Spleen (tissue), 11 donors: ENCODE results near the gene EXTL2. TPM values are rescaled to one million over a fixed set of nuclear protein-coding genes. Genes with fewer than 3 reads are reported as not detected.
"Not testable (repeated sequence)": the region's sequence is repeated elsewhere in the genome, so short reads cannot be mapped to it uniquely, and the experiment has no call there.

ENCODE experiments used
- DNase-seq: peaks from one replicate; pipeline ENCODE4 v3.0.0-alpha.2; 2020
- H3K27ac ChIP-seq, 8 donors: fragments of 200-600 bp; sonication (generic) in 7 of 8; 1 replicate in 4 of 8; 2 replicates in 4 of 8; pipeline versions ENCODE4 v1.5.0 to v1.8.0; 2016 to 2021; ENCODE audit warnings: inconsistent platforms in 4 of 8, mild to moderate bottlenecking in 4 of 8, moderate library complexity in 1 of 8
- H3K27me3 ChIP-seq, 7 donors: fragments of 200-600 bp; sonication (generic) in 6 of 7; replicated peaks in 1 of 7; 1 replicate in 4 of 7; 2 replicates in 3 of 7; pipeline versions ENCODE4 v1.5.0 to v1.8.0; 2016 to 2021; ENCODE audit warnings: inconsistent platforms in 3 of 7, mild to moderate bottlenecking in 1 of 7
- H3K36me3 ChIP-seq, 6 donors: fragments of 200-600 bp; sonication (generic) in 5 of 6; 1 replicate in 4 of 6; 2 replicates in 2 of 6; pipeline versions ENCODE4 v1.5.0 to v1.8.0; 2016 to 2021; ENCODE audit warnings: inconsistent platforms in 2 of 6
- H3K4me1 ChIP-seq, 6 donors: fragments of 200-600 bp; sonication (generic) in 5 of 6; 1 replicate in 3 of 6; 2 replicates in 3 of 6; pipeline versions ENCODE4 v1.5.0 to v1.8.0; 2016 to 2021; ENCODE audit warnings: inconsistent platforms in 3 of 6
- H3K4me3 ChIP-seq, 8 donors: fragments of 200-600 bp; sonication (generic) in 7 of 8; 1 replicate in 4 of 8; 2 replicates in 4 of 8; pipeline versions ENCODE4 v1.5.0 to v1.8.0; 2016 to 2021; ENCODE audit warnings: inconsistent platforms in 4 of 8, mild to moderate bottlenecking in 4 of 8, moderate library complexity in 2 of 8
- H3K9me3 ChIP-seq, 8 donors: fragments of 200-600 bp; sonication (generic) in 7 of 8; 1 replicate in 4 of 8; 2 replicates in 4 of 8; pipeline versions ENCODE4 v1.5.0 to v1.8.0; 2016 to 2021; ENCODE audit warnings: inconsistent platforms in 4 of 8
- CTCF ChIP-seq, 11 experiments: fragments of 200-600 bp in 7 of 11; fragments of 450-650 bp in 4 of 11; sonication (generic) in 4 of 11; IDR thresholded peaks in 8 of 11; conservative IDR thresholded peaks in 3 of 11; 1 replicate in 7 of 11; 2 replicates in 4 of 11; pipeline versions ENCODE4 v1.4.0 to v1.8.0; 2016 to 2021; ENCODE audit warnings: antibody characterized with exemption in 11 of 11, inconsistent platforms in 4 of 11, mild to moderate bottlenecking in 1 of 11
- POLR2A ChIP-seq, 3 donors: fragments of 450-650 bp; IDR thresholded peaks; one replicate each; pipeline ENCODE4 v1.5.1; 2017; ENCODE audit warnings: antibody characterized with exemption in 3 of 3, mild to moderate bottlenecking in 1 of 3
- POLR2AphosphoS5 ChIP-seq, 3 donors: sonication (generic); formaldehyde crosslinking; IDR thresholded peaks; one replicate each; pipeline ENCODE4 v1.5.1; 2017; ENCODE audit warnings: antibody characterized with exemption in 3 of 3
- WGBS, 5 donors: extraction: QIAGEN DNeasy Blood & Tissue Kit in 3 of 5; methylation state at CpG; one replicate each; pipeline versions ENCODE4 v1.1.5 to v1.1.7; 2013 to 2018; 5-methylcytosine and 5-hydroxymethylcytosine counted together
- intact Hi-C: fragments of 100-400 bp; cut with DNase I; formaldehyde crosslinking; loops from one replicate; pipeline ENCODE4 v1.15.0; 2023; ENCODE audit warnings: low total_unique reads
- polyA plus RNA-seq, 3 donors: library from polyadenylated mRNA; stranded (reverse); fragments of 200-250 nt; gene quantifications; one replicate each; pipeline ENCODE4 v1.2.1, GENCODE V29; 2013
- total RNA-seq, 7 donors: library from RNA; depleted of rRNA in 3 of 7; stranded (reverse); fragments of >200 nt in 3 of 7; fragmentation: NEBNext Ultra II Directional in 4 of 7; extraction: Animal tissue kit (Norgen Biotek cat#: 25700) in 4 of 7; gene quantifications; one replicate each; pipeline versions ENCODE4 v1.1.0 to v1.2.1, GENCODE V29; 2016 to 2021
- donor health status: healthy with polysubstance abuse.
- donor health status: DM: no; HTN: no; CAD: no; lungs with moderate emphysema.
- donor health status: DM: no; HTN: no; CAD: no.
- donor health status: Bipolar disorder and iron deficiency.
- donor health status: healthy.
- donor health status: DM: no; HTN: no; CAD: no.
- donor health status: DM: yes; HTN: yes; CAD: no.

Gene EXTL2
- total and polyA plus RNA-seq, 10 donors = 5.0 to 14.1 (median 8.4) TPM

GRCh38 chr1:100851726-100852125 lies 42.9 kb downstream of the EXTL2 start:
- no peak for DNase-seq
- intact Hi-C loops = no loop called here
- Histone ChIP-seq H3K4me1 (peaks cover 0 to 4% (median 0%) of the 10 kb centered on the region in 6 donors), H3K36me3 (no peaks in the 10 kb centered on the region), H3K9me3 (no peaks in the 10 kb centered on the region), H3K4me3 (no peak overlapping the region), H3K27me3 (no peaks in the 10 kb centered on the region), H3K27ac (no peak overlapping the region)
- TF ChIP-seq CTCF (IDR thresholded peaks at IDR 0.05 in 8 of 11, conservative IDR thresholded peaks at IDR 0.05 in 3 of 11) (no peak), POLR2A (IDR thresholded peaks at IDR 0.05) (no peak), POLR2AphosphoS5 (IDR thresholded peaks at IDR 0.05) (no peak)
- 91 to 98% (median 95%) methylated on average over 5 of the region's 5 CpGs for WGBS, 5 donors

- peak overlapping the region in 2 of 8 donors; percentile 20 to 32 for H3K4me3 ChIP-seq
- peak overlapping the region in 7 of 8 donors; percentile 21 to 67 (median 58) for H3K27ac ChIP-seq
- no peak for TF ChIP-seq POLR2A (IDR thresholded peaks at IDR 0.05)
- no peak for TF ChIP-seq CTCF (IDR thresholded peaks at IDR 0.05 in 8 of 11, conservative IDR thresholded peaks at IDR 0.05 in 3 of 11)
- no peaks in the 10 kb centered on the region for H3K9me3 ChIP-seq
- DNase-seq = no peak
- WGBS, 5 donors = 10 to 28% (median 14%) methylated on average over 2 of the region's 2 CpGs
- intact Hi-C loops = no loop called here
- peaks cover 0 to 4% (median 0%) of the 10 kb centered on the region in 6 donors for H3K4me1 ChIP-seq
- H3K27me3 ChIP-seq = no peaks in the 10 kb centered on the region
- H3K36me3 ChIP-seq = no peaks in the 10 kb centered on the region
Measured at GRCh38 chr1:100847361-100848082, 47.1 kb downstream of the EXTL2 start.

GRCh38 chr1:100843160-100843559 lies 51.5 kb downstream of the EXTL2 start:
- H3K27ac ChIP-seq, DNase-seq, H3K27me3 ChIP-seq, H3K9me3 ChIP-seq, H3K4me3 ChIP-seq, intact Hi-C loops, H3K4me1 ChIP-seq, H3K36me3 ChIP-seq: not testable (repeated sequence)
- 96 to 100% (median 100%) methylated on average over 2 of the region's 2 CpGs for WGBS, 5 donors

DNA sequence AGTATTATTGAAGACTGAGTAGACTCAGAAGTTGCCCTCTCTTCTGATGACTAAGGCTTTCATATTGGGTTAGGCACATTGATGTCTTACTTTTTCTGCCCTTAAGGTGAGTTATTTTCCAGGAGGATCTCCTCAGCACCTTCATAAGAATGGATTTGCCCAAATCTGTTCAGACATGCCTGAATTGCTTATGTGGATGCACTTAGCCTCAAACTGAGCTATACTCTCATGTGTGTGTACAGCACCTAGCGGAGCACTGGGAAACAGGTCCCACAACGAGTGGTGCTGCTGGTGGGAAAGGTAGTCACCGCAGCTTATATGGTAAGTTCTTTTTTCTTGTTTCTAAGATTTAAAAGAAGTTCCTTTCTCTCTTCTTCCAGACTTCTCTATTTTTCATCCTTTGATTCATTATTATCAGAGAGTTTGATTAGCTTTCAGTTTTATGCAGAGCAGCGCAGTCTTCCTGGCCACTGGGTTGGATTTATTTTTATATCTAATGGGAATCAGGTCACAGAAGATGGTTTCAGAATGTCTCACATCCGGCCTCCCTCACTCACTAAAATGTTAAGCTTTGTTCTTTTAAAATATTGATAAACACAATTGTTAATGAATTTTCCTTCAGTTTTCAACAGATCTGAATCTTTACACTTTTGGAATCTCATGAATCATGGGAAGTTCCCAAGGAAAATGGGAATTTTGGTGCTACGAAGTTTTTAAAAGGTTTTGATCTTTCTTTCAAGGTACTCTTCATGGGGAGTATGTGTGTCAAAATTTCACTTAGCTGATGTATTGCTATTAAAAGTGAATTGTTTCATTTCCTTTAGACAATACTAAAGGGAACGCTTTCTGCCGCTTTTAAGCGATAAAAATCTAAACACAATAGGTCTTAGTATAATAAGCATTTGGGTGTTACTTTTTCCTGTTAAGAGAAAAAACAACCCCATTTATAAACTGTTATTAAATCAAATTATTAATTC lies 58.5 kb downstream of the EXTL2 start:
- no peak overlapping the region for H3K4me3 ChIP-seq
- no peak for TF ChIP-seq CTCF (IDR thresholded peaks at IDR 0.05 in 8 of 11, conservative IDR thresholded peaks at IDR 0.05 in 3 of 11)
- TF ChIP-seq POLR2A (IDR thresholded peaks at IDR 0.05) = no peak
- DNase-seq = no peak
- intact Hi-C loops = no loop called here
- peaks cover 0 to 4% (median 0%) of the 10 kb centered on the region in 8 donors for H3K9me3 ChIP-seq
- no peaks in the 10 kb centered on the region for H3K4me1 ChIP-seq
- no peak overlapping the region for H3K27ac ChIP-seq
- H3K36me3 ChIP-seq = no peaks in the 10 kb centered on the region
- no peaks in the 10 kb centered on the region for H3K27me3 ChIP-seq
- WGBS, 5 donors = 80 to 87% (median 85%) methylated on average over 9 of the region's 9 CpGs
